Neural cell (in vitro differentiated cells): ENCODE measurements around the gene RSPH9.

Experiments
- EP300 ChIP-seq: fragments of 450-650 bp; conservative IDR thresholded peaks from 2 replicates; pipeline ENCODE4 v1.6.1; 2014; ENCODE audit warnings: antibody characterized with exemption, mild to moderate bottlenecking, moderate library complexity; ENCODE audit not compliant: poor library complexity, severe bottlenecking
- TF ChIP-seq, protein P1 (sequence below): fragments of 450-650 bp; IDR thresholded peaks from 2 replicates; pipeline ENCODE4 v1.5.1; 2014; ENCODE audit warnings: antibody characterized with exemption, mild to moderate bottlenecking, moderate library complexity; ENCODE audit not compliant: poor library complexity, severe bottlenecking

DNA sequence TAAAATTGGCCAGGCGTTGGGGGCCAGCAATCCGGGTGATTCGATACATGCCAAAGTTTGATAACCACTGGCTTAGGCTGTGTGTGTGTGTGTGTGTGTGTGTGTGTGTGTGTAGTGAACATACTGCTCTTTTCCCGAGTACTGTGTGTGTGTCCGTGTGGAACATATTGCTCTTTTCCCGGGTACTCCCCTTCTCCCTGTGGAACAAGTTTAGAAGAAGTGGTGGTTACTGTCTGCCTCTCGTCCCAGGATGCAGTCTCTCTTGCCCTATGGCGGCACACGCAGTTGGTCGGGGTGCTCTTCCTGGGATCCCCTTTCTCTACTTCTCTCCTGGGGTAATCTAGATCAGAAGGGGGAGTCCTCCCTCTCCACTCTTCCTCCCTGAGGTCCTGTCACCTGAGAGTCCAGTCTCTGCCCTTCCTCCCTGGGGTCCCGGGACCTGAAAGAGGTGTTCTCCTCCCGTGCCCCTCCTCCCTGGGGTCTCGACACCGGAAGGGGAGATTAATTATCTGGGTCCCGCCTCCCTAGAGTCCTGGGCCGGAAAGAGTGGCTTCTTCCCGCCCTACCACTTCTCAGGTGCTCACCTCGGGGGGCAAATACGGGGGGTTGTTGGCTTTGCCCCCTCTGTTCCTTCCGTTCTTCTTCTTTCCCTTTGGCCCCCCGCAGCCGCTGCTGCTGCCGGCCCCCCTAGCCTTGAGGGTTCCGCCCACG is 16.3 kb upstream of the RSPH9 start:
- TF ChIP-seq, protein P1, sequence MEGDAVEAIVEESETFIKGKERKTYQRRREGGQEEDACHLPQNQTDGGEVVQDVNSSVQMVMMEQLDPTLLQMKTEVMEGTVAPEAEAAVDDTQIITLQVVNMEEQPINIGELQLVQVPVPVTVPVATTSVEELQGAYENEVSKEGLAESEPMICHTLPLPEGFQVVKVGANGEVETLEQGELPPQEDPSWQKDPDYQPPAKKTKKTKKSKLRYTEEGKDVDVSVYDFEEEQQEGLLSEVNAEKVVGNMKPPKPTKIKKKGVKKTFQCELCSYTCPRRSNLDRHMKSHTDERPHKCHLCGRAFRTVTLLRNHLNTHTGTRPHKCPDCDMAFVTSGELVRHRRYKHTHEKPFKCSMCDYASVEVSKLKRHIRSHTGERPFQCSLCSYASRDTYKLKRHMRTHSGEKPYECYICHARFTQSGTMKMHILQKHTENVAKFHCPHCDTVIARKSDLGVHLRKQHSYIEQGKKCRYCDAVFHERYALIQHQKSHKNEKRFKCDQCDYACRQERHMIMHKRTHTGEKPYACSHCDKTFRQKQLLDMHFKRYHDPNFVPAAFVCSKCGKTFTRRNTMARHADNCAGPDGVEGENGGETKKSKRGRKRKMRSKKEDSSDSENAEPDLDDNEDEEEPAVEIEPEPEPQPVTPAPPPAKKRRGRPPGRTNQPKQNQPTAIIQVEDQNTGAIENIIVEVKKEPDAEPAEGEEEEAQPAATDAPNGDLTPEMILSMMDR = no peak
- no peak for TF ChIP-seq EP300
